A549 (cell line): ENCODE measurements around the gene DUSP10. TPM values are rescaled to one million over a fixed set of nuclear protein-coding genes. Genes with fewer than 3 reads are reported as not detected.

ENCODE experiments used
- ATAC-seq, 2 experiments: fragments of 200-7000 bp in 1 of 2; fragments of >200 bp in 1 of 2; cut with Nextera tagmentation in 1 of 2; cut with Tn5 transposase in 1 of 2; 3 replicates each; pipeline versions ENCODE4 v1.8.0 to v1.9.1; 2018 to 2020; ENCODE audit warnings: mild to moderate bottlenecking in 1 of 2, moderate library complexity in 1 of 2
- CTCF ChIA-PET: fragments of 300-600 bp; sonication (Branson Sonifier 250); formaldehyde crosslinking; extraction: SDS; loops from one replicate; lab custom pipeline; 2021; ENCODE audit warnings: antibody characterized with exemption, inconsistent platforms; lab: Yijun Ruan, JAX
- POLR2A ChIA-PET: fragments of 350-600 bp; formaldehyde crosslinking; extraction: SDS; loops from one replicate; lab custom pipeline; 2021; ENCODE audit warnings: antibody characterized with exemption, inconsistent platforms; lab: Yijun Ruan, JAX
- DNase-seq, 2 experiments: peaks; one replicate each; pipeline versions ENCODE4 v3.0.0 to v3.0.0-alpha.2; 2011 to 2016; ENCODE audit warnings: low read depth in 1 of 2, low spot score in 1 of 2
- FAIRE-seq: peaks from 2 replicates; lab custom pipeline; 2011; peaks lifted over from hg19 to GRCh38; lab: Jason Lieb, UNC
- H3K27ac ChIP-seq, 2 experiments: fragments of >200 bp; sonication (Bioruptor Twin); formaldehyde crosslinking; 3 replicates each; pipeline ENCODE4 v1.5.1; 2016 to 2017
- H3K4me1 ChIP-seq: fragments of >200 bp; sonication (Bioruptor Twin); formaldehyde crosslinking; 3 replicates; pipeline ENCODE4 v1.6.1; 2016
- H3K4me2 ChIP-seq: fragments of >200 bp; sonication (Bioruptor Twin); formaldehyde crosslinking; 3 replicates; pipeline ENCODE4 v1.6.1; 2016
- H3K4me3 ChIP-seq: fragments of >200 bp; sonication (Bioruptor Twin); formaldehyde crosslinking; 3 replicates; pipeline ENCODE4 v1.5.1; 2016
- H3K9me3 ChIP-seq: fragments of >200 bp; sonication (Bioruptor Twin); formaldehyde crosslinking; 3 replicates; pipeline ENCODE4 v1.6.1; 2016
- BHLHE40 ChIP-seq: IDR thresholded peaks from 2 replicates; pipeline ENCODE4 v1.6.1; 2012; ENCODE audit warnings: low read depth, low read length, inconsistent platforms
- CBX8 ChIP-seq: fragments of 200-600 bp; sonication (generic); IDR thresholded peaks from 2 replicates; pipeline ENCODE4 v1.6.1; 2016
- CEBPB ChIP-seq, 2 experiments: fragments of >200 bp in 1 of 2; sonication (Bioruptor Twin) in 1 of 2; formaldehyde crosslinking in 1 of 2; IDR thresholded peaks; 2 replicates each; pipeline ENCODE4 v1.6.1; 2012 to 2016
- CHD2 ChIP-seq: fragments of 150-350 bp; IDR thresholded peaks from 2 replicates; pipeline ENCODE4 v1.6.1; 2014; ENCODE audit warnings: low read length; ENCODE audit not compliant: partially characterized antibody
- CHD4 ChIP-seq: fragments of 200-600 bp; sonication (generic); IDR thresholded peaks from 2 replicates; pipeline ENCODE4 v1.6.1; 2016; ENCODE audit warnings: antibody characterized with exemption, mild to moderate bottlenecking, borderline replicate concordance
- EHF ChIP-seq: fragments of 250-450 bp; sonication (Bioruptor Pico); IDR thresholded peaks from 2 replicates; pipeline ENCODE4 v1.5.0; 2020; ENCODE audit warnings: mild to moderate bottlenecking
- EHMT2 ChIP-seq: fragments of 200-600 bp; sonication (generic); IDR thresholded peaks from 2 replicates; pipeline ENCODE4 v1.6.1; 2016; ENCODE audit warnings: antibody characterized with exemption, low read depth, mild to moderate bottlenecking, moderate library complexity
- FOSL2 ChIP-seq, 2 experiments: fragments of 450-650 bp in 1 of 2; fragments of >200 bp in 1 of 2; sonication (Bioruptor Twin) in 1 of 2; formaldehyde crosslinking; IDR thresholded peaks; 2 replicates each; pipeline versions ENCODE4 v1.5.0 to v1.6.1; 2016 to 2020; ENCODE audit warnings: mild to moderate bottlenecking in 1 of 2, moderate library complexity in 1 of 2
- HDAC2 ChIP-seq: fragments of 200-600 bp; sonication (generic); IDR thresholded peaks from 2 replicates; pipeline ENCODE4 v1.6.1; 2016
- HEYL ChIP-seq: fragments of 250-450 bp; sonication (Bioruptor Pico); IDR thresholded peaks from 2 replicates; pipeline ENCODE4 v1.8.0; 2021; ENCODE audit warnings: mild to moderate bottlenecking, moderate library complexity
- JUNB ChIP-seq: fragments of >200 bp; sonication (Bioruptor Twin); formaldehyde crosslinking; IDR thresholded peaks from 2 replicates; pipeline ENCODE4 v1.6.1; 2016
- MAFK ChIP-seq: fragments of 450-650 bp; IDR thresholded peaks from 2 replicates; pipeline ENCODE4 v1.6.1; 2014; ENCODE audit not compliant: partially characterized antibody
- MAZ ChIP-seq: fragments of 150-350 bp; IDR thresholded peaks from 2 replicates; pipeline ENCODE4 v1.6.1; 2014; ENCODE audit warnings: antibody characterized with exemption, low read depth, low read length, borderline replicate concordance
- NFE2L2 ChIP-seq: fragments of 150-350 bp; conservative IDR thresholded peaks from 2 replicates; pipeline ENCODE4 v1.6.1; 2014; ENCODE audit warnings: low read length
- NPAS2 ChIP-seq: fragments of 250-450 bp; sonication (Bioruptor Pico); IDR thresholded peaks from 2 replicates; pipeline ENCODE4 v1.8.0; 2022; ENCODE audit warnings: mild to moderate bottlenecking, moderate library complexity, borderline replicate concordance
- NR3C1 ChIP-seq: fragments of >200 bp; sonication (Bioruptor Twin); formaldehyde crosslinking; IDR thresholded peaks from 3 replicates; pipeline ENCODE4 v1.6.1; 2017
- POLR2A ChIP-seq: IDR thresholded peaks from 2 replicates; pipeline ENCODE4 v1.6.1; 2012; ENCODE audit warnings: mild to moderate bottlenecking, low read length
- RAD21 ChIP-seq, 2 experiments: fragments of >200 bp in 1 of 2; sonication (Bioruptor Twin) in 1 of 2; formaldehyde crosslinking in 1 of 2; IDR thresholded peaks in 1 of 2; conservative IDR thresholded peaks in 1 of 2; 2 replicates in 1 of 2; 3 replicates in 1 of 2; pipeline ENCODE4 v1.6.1; 2012 to 2018; ENCODE audit warnings: inconsistent platforms in 1 of 2
- TP53 ChIP-seq: fragments of 250-450 bp; sonication (Bioruptor Pico); IDR thresholded peaks from 2 replicates; pipeline ENCODE4 v1.5.0; 2021; ENCODE audit warnings: mild to moderate bottlenecking, moderate library complexity
- WGBS: methylation state at CpG from one replicate; pipeline ENCODE4 v1.1.6; 2017; ENCODE audit errors: missing lambda C conversion rate; 5-methylcytosine and 5-hydroxymethylcytosine counted together
- polyA plus RNA-seq, 4 experiments: library from polyadenylated mRNA; depleted of rRNA in 3 of 4; stranded (reverse); fragments of >200 nt; fragmentation: RNase III in 1 of 4; extraction: RNeasy Plus Mini Kit Qiagen cat#74134 plus additional on column Dnase treatment in 1 of 4; gene quantifications; 2 replicates in 3 of 4; 3 replicates in 1 of 4; pipeline ENCODE4 v1.2.3, GENCODE V29; 2011 to 2017
- TF ChIP-seq, protein P1 (sequence below): IDR thresholded peaks from 2 replicates; pipeline ENCODE4 v1.6.1; 2012
- TF ChIP-seq, protein P2 (sequence below): IDR thresholded peaks from 2 replicates; pipeline ENCODE4 v1.6.1; 2012; ENCODE audit warnings: low read depth, borderline replicate concordance
- TF ChIP-seq, protein P3 (sequence below): fragments of 200-600 bp; sonication (generic); IDR thresholded peaks from 2 replicates; pipeline ENCODE4 v1.6.1; 2016; ENCODE audit warnings: antibody characterized with exemption, mild to moderate bottlenecking, moderate library complexity
- TF ChIP-seq, protein P4 (sequence below): fragments of >200 bp; sonication (Bioruptor Twin); formaldehyde crosslinking; IDR thresholded peaks from 3 replicates; pipeline ENCODE4 v1.6.1; 2016
- TF ChIP-seq, protein P5 (sequence below): IDR thresholded peaks from 2 replicates; pipeline ENCODE4 v1.6.1; 2012
- TF ChIP-seq, protein P6 (sequence below): fragments of 250-450 bp; sonication (Bioruptor Pico); IDR thresholded peaks from 2 replicates; pipeline ENCODE4 v1.5.0; 2021; ENCODE audit warnings: mild to moderate bottlenecking, moderate library complexity, borderline replicate concordance

The DUSP10 gene
- polyA plus RNA-seq, 2 of the 4 experiments (the other 2 are of a cell fraction) = 4.8 to 5.2 TPM

DNA sequence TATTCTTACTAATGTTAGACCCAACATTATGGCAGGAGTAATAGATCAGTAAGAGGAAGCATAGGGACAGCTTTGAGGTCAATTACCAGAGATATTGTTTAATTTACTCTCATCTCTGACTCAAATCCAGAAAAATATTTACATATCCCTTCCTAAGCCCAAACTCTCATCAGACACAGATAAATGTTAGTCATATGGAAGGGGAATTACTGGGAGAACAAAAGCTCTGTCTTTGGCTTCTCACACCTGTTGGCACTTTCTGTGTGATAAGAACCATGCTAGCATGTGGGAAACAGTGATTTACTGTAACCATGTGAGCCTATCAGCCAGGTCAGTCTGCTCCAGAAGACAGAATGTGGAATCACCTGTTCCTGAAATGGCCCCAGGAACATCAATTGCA is 72.4 kb downstream of the DUSP10 start:
- peaks cover 12% of the 10 kb centered on the region; the same call in 2 of the 3 replicates for H3K4me1 ChIP-seq
- no peaks in the 10 kb centered on the region for H3K9me3 ChIP-seq
- H3K4me2 ChIP-seq = no peak overlapping the region
- no peak for FAIRE-seq
- ChIA-PET POLR2A (no interaction called here), CTCF (no interaction called here)
- no peak for ATAC-seq
- H3K4me3 ChIP-seq = no peak overlapping the region
- H3K27ac ChIP-seq = 0 out of 6 replicates have a peak overlapping the region, but pooled peaks of 1 of the 2 experiments have one; percentile 12
- TF ChIP-seq CHD2 (no peak), EHF (CRISPR knock-in tag) (no peak), HEYL (CRISPR knock-in tag) (no peak), NFE2L2 (no peak), MAZ (no peak), RAD21 (conservative IDR thresholded peaks at IDR 0.05 in 1 of 2, IDR thresholded peaks at IDR 0.05 in 1 of 2) (no peak), HDAC2 (no peak), CBX8 (no peak), CHD4 (no peak), BHLHE40 (no peak), TP53 (CRISPR knock-in tag) (no peak)
- TF ChIP-seq, protein P1, sequence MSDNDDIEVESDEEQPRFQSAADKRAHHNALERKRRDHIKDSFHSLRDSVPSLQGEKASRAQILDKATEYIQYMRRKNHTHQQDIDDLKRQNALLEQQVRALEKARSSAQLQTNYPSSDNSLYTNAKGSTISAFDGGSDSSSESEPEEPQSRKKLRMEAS = no peak
- TF ChIP-seq, protein P2, sequence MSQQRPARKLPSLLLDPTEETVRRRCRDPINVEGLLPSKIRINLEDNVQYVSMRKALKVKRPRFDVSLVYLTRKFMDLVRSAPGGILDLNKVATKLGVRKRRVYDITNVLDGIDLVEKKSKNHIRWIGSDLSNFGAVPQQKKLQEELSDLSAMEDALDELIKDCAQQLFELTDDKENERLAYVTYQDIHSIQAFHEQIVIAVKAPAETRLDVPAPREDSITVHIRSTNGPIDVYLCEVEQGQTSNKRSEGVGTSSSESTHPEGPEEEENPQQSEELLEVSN = no peak
- TF ChIP-seq, protein P3, sequence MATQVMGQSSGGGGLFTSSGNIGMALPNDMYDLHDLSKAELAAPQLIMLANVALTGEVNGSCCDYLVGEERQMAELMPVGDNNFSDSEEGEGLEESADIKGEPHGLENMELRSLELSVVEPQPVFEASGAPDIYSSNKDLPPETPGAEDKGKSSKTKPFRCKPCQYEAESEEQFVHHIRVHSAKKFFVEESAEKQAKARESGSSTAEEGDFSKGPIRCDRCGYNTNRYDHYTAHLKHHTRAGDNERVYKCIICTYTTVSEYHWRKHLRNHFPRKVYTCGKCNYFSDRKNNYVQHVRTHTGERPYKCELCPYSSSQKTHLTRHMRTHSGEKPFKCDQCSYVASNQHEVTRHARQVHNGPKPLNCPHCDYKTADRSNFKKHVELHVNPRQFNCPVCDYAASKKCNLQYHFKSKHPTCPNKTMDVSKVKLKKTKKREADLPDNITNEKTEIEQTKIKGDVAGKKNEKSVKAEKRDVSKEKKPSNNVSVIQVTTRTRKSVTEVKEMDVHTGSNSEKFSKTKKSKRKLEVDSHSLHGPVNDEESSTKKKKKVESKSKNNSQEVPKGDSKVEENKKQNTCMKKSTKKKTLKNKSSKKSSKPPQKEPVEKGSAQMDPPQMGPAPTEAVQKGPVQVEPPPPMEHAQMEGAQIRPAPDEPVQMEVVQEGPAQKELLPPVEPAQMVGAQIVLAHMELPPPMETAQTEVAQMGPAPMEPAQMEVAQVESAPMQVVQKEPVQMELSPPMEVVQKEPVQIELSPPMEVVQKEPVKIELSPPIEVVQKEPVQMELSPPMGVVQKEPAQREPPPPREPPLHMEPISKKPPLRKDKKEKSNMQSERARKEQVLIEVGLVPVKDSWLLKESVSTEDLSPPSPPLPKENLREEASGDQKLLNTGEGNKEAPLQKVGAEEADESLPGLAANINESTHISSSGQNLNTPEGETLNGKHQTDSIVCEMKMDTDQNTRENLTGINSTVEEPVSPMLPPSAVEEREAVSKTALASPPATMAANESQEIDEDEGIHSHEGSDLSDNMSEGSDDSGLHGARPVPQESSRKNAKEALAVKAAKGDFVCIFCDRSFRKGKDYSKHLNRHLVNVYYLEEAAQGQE = no peak
- TF ChIP-seq, protein P4, sequence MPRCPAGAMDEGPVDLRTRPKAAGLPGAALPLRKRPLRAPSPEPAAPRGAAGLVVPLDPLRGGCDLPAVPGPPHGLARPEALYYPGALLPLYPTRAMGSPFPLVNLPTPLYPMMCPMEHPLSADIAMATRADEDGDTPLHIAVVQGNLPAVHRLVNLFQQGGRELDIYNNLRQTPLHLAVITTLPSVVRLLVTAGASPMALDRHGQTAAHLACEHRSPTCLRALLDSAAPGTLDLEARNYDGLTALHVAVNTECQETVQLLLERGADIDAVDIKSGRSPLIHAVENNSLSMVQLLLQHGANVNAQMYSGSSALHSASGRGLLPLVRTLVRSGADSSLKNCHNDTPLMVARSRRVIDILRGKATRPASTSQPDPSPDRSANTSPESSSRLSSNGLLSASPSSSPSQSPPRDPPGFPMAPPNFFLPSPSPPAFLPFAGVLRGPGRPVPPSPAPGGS = no peak
- DNase-seq = no peak

DNA sequence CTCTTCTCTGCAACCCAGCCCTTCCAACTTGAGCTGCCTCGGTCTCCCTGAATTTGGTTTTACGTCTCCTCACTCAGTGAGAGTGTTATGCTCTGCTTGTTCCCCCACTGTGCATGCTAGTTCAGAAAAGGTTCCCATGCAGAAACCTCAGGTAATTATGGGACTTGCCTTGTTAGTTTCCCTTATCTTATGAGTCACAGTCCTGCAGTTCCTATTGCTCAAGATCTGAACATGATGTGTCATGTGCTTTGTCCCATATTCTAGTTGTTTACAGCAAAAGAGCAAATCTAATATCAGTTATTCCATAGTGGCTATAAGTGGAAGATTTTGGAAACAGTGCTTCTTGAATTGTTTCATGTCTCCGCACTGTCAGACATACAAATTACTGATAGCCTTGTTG is 74.4 kb downstream of the DUSP10 start:
- no peak for TF ChIP-seq POLR2A
- TF ChIP-seq, protein P5, sequence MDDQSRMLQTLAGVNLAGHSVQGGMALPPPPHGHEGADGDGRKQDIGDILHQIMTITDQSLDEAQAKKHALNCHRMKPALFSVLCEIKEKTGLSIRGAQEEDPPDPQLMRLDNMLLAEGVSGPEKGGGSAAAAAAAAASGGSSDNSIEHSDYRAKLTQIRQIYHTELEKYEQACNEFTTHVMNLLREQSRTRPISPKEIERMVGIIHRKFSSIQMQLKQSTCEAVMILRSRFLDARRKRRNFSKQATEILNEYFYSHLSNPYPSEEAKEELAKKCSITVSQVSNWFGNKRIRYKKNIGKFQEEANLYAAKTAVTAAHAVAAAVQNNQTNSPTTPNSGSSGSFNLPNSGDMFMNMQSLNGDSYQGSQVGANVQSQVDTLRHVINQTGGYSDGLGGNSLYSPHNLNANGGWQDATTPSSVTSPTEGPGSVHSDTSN = no peak
- TF ChIP-seq, protein P4 = no peak
- TF ChIP-seq, protein P6, sequence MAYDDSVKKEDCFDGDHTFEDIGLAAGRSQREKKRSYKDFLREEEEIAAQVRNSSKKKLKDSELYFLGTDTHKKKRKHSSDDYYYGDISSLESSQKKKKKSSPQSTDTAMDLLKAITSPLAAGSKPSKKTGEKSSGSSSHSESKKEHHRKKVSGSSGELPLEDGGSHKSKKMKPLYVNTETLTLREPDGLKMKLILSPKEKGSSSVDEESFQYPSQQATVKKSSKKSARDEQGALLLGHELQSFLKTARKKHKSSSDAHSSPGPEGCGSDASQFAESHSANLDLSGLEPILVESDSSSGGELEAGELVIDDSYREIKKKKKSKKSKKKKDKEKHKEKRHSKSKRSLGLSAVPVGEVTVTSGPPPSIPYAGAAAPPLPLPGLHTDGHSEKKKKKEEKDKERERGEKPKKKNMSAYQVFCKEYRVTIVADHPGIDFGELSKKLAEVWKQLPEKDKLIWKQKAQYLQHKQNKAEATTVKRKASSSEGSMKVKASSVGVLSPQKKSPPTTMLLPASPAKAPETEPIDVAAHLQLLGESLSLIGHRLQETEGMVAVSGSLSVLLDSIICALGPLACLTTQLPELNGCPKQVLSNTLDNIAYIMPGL (CRISPR knock-in tag) = no peak
- peak; percentile 57 to 74; a peak in 3 of 4 replicates for TF ChIP-seq CEBPB (IDR thresholded peaks at IDR 0.05)
- peak; percentile 42 for TF ChIP-seq FOSL2 (IDR thresholded peaks at IDR 0.05)
- peak; percentile 73 for TF ChIP-seq FOSL2 (CRISPR knock-in tag; IDR thresholded peaks at IDR 0.05)
- no peak for TF ChIP-seq MAFK
- no peak for TF ChIP-seq JUNB
- no peak for TF ChIP-seq NPAS2 (CRISPR knock-in tag)
- no peak for TF ChIP-seq BHLHE40
- TF ChIP-seq NR3C1 = no peak
- no peak for TF ChIP-seq EHMT2
- FAIRE-seq = no peak
- Histone ChIP-seq H3K4me3 (no peak overlapping the region), H3K4me1 (peaks cover 12% of the 10 kb centered on the region; the same call in 2 of the 3 replicates), H3K27ac (peak overlapping the region; percentile 29 to 36; a peak in 5 of 6 replicates), H3K4me2 (peak overlapping the region; percentile 25), H3K9me3 (no peaks in the 10 kb centered on the region)
- peak in 1 of 2 experiments; percentile 24 for DNase-seq
- ChIA-PET POLR2A (no interaction called here), CTCF (no interaction called here)
- WGBS = 61% methylated on average over 3 of the region's 3 CpGs
- ATAC-seq = peak in 1 of 2 experiments; percentile 62; a peak in 2 of 6 replicates
